GM06990 (cell line): ENCODE measurements around the gene RMC1.

Source experiments
- DNase-seq: peaks from one replicate; pipeline ENCODE4 v3.0.0-alpha.2; 2011; ENCODE audit not compliant: insufficient read length; ENCODE audit errors: extremely low read depth
- H3K27me3 ChIP-seq: replicated peaks from 2 replicates; pipeline ENCODE4 v1.6.0; 2011; ENCODE audit warnings: low read length; ENCODE audit not compliant: control insufficient read depth, insufficient read depth
- H3K36me3 ChIP-seq: 2 replicates; pipeline ENCODE4 v1.5.1; 2011; ENCODE audit warnings: low read length; ENCODE audit not compliant: control insufficient read depth, insufficient read depth
- H3K4me3 ChIP-seq: replicated peaks from 2 replicates; pipeline ENCODE4 v1.5.1; 2011; ENCODE audit warnings: low read depth, mild to moderate bottlenecking, control low read depth, low read length
- CTCF ChIP-seq: IDR thresholded peaks from 2 replicates; pipeline ENCODE4 v1.5.1; 2011; ENCODE audit warnings: low read length, control low read depth, mild to moderate bottlenecking, inconsistent platforms; ENCODE audit not compliant: insufficient read depth, poor library complexity, severe bottlenecking

The RMC1 gene

DNA sequence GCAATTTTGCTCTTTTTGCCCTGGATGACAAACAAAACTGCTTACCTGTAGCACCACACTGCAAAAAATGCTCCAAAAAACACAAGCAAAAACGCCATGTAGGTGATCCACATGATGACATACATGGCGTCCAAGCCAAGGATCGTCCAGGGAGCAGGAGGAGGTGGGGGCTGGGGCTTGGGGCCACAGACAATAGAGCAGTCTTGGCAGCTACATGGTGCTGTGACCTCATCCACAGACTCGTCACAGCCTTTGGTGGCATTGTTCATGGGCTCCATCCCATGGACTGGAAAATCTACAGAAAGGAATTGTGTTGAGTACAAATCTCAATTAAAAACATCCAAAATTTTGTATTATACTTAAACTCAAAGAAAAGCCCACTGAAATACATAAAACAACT lies 56.9 kb downstream of the RMC1 start:
- Histone ChIP-seq H3K27me3 (no peaks in the 10 kb centered on the region), H3K36me3 (peaks cover 20% of the 10 kb centered on the region), H3K4me3 (no peak overlapping the region)
- DNase-seq = no peak
- TF ChIP-seq CTCF = no peak

DNA sequence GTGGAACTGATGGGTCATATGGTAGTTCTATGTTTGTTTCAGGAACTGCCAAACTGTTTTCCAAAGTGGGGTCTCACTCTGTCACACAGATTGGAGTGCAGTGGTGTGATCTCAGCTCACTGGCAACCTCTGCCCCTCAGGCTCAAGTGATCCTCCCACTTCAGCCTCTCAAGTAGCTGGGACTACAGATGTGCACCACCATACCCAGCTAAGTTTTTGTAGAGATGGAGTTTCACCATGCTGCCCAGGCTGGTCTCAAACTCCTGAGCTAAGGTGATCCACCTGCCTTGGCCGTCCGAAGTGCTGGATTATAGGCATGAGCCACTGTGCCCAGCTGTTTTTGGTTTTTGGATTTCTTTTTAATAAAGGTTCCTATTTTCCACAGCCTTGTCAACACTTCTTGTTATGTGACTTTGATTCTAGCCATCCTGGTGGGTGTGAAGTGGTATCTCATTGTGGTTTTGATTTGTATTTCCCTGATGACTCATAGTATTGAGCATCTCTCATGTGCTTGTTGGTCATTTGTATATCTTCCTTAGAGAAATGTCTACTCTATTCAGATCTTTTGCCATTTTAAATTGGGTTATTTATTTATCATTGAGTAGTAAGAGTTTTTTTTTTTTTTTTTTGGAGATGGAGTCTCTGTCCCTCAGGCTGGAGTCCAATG lies 60.2 kb downstream of the RMC1 start:
- peaks cover 11% of the 10 kb centered on the region for H3K36me3 ChIP-seq

GRCh38 chr18:23565916-23566547 lies 62.7 kb downstream of the RMC1 start:
- no peak for TF ChIP-seq CTCF
- no peak for DNase-seq
- H3K36me3 ChIP-seq = peaks cover 9% of the 10 kb centered on the region

More for the DNA sequence above, 60.2 kb downstream of the RMC1 start:
- H3K27me3 ChIP-seq = no peaks in the 10 kb centered on the region
- no peak overlapping the region for H3K4me3 ChIP-seq
- TF ChIP-seq CTCF = no peak
- no peak for DNase-seq

DNA sequence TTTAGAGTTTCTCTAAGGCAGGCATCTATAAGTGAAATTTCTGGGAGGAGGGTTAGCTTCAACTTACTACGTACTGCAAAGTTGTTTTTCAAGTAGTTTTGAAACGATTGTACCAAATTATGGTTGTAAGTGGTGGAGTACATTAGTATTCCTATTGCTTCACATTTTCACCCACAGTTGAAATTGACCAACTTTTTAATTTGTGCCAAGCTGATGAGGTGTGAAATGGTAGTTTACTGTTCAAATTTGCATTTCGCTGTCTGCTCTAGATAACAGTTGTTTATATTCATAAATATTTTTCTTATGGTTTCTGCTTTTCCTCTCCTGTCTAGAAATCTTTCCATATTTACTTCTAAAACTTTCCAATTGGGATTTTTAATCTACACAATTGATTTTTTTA lies 64.4 kb downstream of the RMC1 start:
- DNase-seq = no peak
- Histone ChIP-seq H3K27me3 (no peaks in the 10 kb centered on the region), H3K4me3 (no peak overlapping the region), H3K36me3 (peaks cover 5% of the 10 kb centered on the region)
- TF ChIP-seq CTCF = no peak

More at GRCh38 chr18:23565916-23566547, 62.7 kb downstream of the RMC1 start:
- H3K27me3 ChIP-seq = no peaks in the 10 kb centered on the region
- no peak overlapping the region for H3K4me3 ChIP-seq

- no peak for TF ChIP-seq CTCF
- no peak for DNase-seq
- Histone ChIP-seq H3K36me3 (peaks cover 5% of the 10 kb centered on the region), H3K4me3 (no peak overlapping the region), H3K27me3 (no peaks in the 10 kb centered on the region)
These were observed 65.2 kb downstream of the RMC1 start for GRCh38 chr18:23568281-23569138.
